HT-29 (cell line): Measurements from ENCODE around the gene GDPD2. TPM values are rescaled to one million over a fixed set of nuclear protein-coding genes. Genes with fewer than 3 reads are reported as not detected.

Experiments used
- DNase-seq: peaks from one replicate; pipeline ENCODE4 v3.0.0-alpha.2; 2015; ENCODE audit warnings: low spot score
- total RNA-seq: library from RNA; depleted of rRNA; stranded (reverse); fragments of >200 nt; shearing (Covaris generic); gene quantifications from 2 replicates; pipeline ENCODE4 v1.2.3, GENCODE V29; 2014

The GDPD2 gene
- total RNA-seq, 1 experiment from 2014 or later = not detected

- no peak for DNase-seq
Measured at GRCh38 chrX:70437011-70437410, 13.9 kb downstream of the GDPD2 start.

DNA sequence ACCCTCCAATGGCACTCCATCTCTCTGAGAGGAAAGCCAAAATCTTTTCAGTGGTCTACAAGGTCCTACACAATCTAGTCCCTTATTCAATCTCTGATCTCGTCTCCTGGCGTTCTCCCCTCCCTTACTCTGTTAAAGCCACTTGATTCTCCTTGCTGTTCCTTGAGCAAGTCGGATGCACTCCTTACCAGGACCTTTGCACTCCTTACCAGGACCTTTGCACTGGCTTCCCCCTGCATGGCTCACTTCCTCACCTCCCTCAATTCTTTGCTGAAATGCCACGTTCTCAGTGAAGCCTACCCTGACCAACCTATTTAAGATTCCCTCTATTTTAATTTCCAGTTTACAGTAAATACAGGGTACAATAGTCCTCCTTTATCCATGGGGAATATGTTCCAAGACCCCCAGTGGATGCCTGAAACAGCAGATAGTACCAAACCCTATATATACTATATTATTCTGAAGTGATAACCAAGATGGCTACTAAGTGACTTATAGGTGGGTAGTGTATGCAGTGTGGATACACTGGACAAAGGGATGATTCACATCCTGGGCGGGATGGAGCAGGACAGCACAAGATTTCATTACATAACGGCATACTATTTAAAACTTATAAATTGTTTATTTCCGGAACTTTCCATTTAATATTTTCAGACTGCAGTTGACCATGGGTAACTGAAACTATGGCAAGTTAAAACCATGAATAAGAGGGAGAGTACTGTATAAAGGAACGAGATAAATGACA lies 15.0 kb downstream of the GDPD2 start:
- no peak for DNase-seq

- no peak for DNase-seq
Measured at GRCh38 chrX:70439016-70439415, 15.9 kb downstream of the GDPD2 start.

DNA sequence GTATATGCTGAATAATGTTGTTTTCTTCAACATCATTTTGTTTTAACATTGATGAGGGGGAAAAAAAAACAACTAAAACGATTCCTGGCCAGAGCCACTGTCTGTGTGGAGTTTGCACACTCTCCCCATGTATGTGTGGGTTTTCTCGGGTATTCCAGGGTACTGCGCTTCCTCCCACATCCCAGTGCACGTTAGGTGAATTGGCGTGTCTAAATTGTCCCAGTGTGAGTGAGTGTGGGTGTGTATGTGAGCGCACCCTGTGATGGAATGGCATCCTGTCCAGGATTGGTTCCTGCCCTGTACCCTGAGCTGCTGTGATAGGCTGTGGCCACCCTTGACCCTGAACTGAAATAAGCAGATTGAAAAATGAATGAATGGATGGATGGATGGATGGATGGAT lies 19.1 kb downstream of the GDPD2 start:
- no peak for DNase-seq

- DNase-seq = no peak
Measured at GRCh38 chrX:70444326-70444945, 21.3 kb downstream of the GDPD2 start, which contains the start of gene DLG3. Gene DLG3, plus strand, starts transcription at chrX:70444835. Its CDS starts 367 bp downstream, at chrX:70445202.

DNA sequence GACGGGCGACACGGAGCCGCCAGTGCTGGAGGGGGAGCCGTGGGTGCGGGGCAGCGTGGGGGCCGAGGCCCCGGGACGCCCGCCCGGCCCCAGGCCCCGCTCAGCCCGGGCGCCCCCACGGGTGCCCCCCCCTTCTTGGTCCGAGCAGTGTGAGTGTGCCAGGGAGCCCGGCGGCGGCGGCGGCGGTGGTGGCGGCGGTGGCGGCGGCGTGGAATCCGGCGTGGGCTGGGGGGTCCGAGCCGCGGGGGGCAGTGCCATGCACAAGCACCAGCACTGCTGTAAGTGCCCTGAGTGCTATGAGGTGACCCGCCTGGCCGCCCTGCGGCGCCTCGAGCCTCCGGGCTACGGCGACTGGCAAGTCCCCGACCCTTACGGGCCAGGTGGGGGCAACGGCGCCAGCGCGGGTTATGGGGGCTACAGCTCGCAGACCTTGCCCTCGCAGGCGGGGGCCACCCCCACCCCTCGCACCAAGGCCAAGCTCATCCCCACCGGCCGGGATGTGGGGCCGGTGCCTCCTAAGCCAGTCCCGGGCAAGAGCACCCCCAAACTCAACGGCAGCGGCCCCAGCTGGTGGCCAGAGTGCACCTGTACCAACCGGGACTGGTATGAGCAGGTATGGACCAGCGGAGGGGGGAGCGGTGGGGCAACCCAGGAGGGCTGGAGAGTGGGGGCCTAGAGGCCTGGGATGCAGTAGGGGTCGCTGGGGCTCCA lies 22.0 kb downstream of the GDPD2 start:
- no peak for DNase-seq

DNA sequence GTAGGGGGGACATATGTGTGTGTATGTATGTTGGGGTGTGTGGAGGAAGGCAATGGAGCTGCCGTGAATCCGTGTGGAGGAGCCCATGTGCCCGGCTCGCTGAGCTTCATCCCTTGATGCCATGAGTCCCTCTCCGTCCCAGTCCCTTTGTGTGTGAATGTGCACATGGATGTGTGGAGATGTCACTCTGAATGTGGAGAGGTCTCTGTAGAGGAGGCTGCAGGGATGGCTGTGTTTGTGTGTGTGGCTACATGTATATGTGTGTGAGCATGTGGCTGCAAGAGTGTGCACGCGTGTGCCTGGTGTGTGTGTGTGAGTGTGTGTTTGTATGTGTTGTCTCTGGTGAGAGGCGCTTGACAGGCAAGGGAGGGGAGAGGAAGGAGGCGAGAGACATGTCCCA lies 22.8 kb downstream of the GDPD2 start:
- DNase-seq = no peak

DNA sequence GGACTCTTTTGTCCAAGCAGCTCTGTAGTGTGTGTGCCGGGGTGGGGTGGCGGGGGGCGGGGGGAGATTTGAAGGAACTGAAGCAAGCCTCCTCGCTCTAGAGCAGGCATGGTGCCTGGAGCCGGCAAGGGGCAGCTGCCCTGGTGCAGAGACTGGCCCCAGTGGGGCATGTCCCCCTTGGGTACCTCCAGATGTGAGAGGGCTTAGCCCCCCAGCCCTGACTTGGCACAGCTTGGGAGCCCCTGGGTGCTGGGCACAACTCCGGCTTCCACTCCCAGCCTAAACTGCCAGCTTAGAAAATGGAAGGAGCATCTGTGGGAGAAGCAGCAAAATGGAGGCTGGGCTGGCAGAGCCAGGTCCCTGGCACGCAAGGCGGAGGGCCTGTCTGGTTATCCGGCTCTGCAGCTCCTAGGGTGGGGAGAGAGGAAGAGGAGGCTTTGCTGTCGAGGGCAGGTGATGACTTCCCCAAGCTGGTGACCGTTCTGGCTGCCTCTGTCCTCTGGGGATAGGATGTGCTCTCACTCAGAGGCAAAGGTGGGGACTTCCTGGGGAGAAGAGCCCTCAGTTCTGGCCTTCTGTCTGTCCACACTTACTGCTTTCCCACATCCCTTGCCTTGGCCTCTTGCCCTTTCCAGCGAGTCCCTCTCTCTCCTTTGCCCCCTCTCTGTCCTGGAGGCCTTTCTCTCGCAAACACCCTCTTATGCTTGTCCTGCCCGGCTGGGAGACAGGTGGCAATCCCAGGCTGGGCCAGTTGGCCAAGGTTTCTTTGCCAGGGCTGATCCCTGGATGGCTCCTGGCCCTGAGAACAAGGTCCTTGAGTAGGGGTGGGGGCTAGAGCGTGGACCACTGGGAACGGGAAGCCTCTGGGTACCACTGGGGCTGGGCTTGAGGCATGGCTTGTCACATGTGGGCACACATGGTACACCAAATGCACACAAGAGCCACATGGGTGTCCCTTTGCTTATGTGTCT lies 23.6 kb downstream of the GDPD2 start:
- DNase-seq = no peak

GRCh38 chrX:70449457-70449966 lies 26.4 kb downstream of the GDPD2 start:
- DNase-seq = no peak

GRCh38 chrX:70452143-70452733 lies 29.1 kb downstream of the GDPD2 start:
- DNase-seq = peak; percentile 71

DNA sequence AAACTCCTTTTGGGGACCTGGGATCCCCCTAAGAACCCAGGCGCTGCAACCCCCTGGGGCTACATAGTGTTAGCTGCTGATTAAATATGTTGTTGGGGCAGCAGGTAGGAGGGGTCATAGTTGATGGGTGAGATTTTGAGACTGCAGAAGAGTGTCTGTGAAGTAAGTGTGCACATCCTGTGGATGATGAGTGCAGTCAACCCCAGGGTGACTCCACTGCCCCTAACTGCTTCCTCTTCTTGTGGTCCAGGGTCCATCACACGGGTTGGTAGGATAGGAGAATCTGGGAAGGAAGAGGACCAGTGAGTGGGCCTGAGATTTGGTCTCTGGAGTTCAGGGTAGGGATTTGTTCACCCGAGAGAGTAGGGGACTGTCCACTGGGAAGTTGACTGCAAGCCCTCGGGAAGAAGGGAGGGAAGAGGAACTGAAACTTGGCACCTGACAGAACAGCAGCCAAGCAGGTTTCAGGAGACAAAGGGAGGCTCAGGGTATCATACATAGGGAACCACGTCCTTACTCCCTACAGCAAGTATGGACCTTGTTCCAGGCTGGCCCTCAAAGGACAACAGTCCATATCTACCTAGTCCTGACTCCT lies 30.0 kb downstream of the GDPD2 start:
- DNase-seq = peak; percentile 14

DNA sequence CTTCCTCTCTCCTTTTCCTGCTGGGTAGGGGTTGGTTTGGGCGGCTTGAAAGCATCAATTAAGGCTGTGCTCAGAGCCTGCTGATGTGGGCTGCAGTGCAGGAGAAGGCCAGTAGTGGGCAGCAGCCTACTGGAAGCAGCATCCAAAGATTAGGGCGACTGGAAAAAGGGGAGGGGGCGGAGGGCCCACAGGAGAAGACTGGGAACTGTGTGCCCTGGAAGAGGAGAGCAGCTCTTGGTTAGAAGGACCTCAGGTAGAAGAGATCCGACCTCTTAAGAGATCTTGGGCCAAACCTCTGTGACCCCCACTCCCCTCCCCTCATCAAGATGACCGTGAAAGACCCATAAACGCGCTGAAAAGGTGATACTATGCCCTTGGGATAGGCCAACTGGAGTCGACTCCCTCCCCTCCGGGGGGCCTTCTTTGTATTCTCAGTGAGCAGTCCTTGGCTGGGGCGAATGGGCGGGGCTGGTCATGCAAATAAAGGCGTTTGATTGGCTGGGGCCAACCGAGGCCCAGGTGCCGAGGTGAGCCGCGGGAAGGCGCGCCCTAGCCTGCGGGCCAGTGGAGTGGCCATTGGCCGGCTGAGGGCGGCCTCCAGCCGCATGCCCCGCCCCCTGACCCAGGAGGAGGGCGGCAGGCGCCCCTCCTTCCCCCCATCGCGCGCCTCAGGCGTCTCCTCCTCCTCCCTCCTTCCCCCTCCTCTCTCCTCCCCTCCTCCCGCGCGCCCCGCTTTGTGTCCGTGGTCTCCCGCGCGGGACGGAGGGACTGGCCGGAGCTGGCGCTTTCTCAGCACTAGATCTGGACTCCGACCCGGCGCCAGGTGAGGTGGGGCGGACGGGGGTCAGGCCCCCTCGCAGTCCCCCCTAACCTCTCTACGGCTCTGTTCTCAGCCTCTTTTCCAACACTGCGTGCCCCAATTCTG lies 31.6 kb downstream of the GDPD2 start:
- DNase-seq = peak; percentile 91

GRCh38 chrX:70455366-70456202 lies 32.5 kb downstream of the GDPD2 start:
- DNase-seq = peak; percentile 63

DNA sequence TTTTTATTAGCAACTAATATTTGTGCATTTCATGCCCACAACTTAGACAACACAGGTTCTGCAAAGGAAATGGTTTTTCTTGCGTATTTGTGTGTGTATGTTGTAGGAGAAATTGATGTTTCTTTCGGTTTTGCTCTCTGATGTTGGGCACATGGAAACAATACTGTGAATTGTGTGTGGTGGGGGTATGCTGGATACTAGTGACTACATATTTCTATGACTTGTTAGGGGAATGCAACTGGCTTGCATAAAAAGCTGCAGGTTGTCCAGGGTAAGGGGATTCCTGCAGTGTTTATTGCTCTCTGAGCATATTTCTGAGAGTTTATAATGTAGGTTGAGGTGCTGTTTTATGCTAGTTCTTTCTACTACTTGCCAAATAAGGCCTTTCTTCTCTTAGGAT lies 33.1 kb downstream of the GDPD2 start:
- no peak for DNase-seq

GRCh38 chrX:70461026-70461425 lies 37.9 kb downstream of the GDPD2 start:
- no peak for DNase-seq

GRCh38 chrX:70464051-70464450 lies 40.9 kb downstream of the GDPD2 start:
- DNase-seq = no peak

- no peak for DNase-seq
Measured at GRCh38 chrX:70466968-70467367, 43.9 kb downstream of the GDPD2 start.

- no peak for DNase-seq
Measured at GRCh38 chrX:70468709-70469108, 45.6 kb downstream of the GDPD2 start.
